Left kidney (tissue), 2 donors: ENCODE data around the gene NFATC4. TPM values are rescaled to one million over a fixed set of nuclear protein-coding genes. Genes with fewer than 3 reads are reported as not detected.
"Not testable (repeated sequence)": the region's sequence is repeated elsewhere in the genome, so short reads cannot be mapped to it uniquely, and the experiment has no call there.

ENCODE experiments used
- DNase-seq: peaks from one replicate; pipeline ENCODE4 v3.0.0-alpha.2; 2013
- polyA plus RNA-seq: library from polyadenylated mRNA; unstranded; fragments of 120-200 nt; gene quantifications from one replicate; pipeline ENCODE4 v1.2.1, GENCODE V29; 2013; ENCODE audit not compliant: insufficient read length

Gene NFATC4
- polyA plus RNA-seq, 1 donor, result 70.3 TPM

DNA sequence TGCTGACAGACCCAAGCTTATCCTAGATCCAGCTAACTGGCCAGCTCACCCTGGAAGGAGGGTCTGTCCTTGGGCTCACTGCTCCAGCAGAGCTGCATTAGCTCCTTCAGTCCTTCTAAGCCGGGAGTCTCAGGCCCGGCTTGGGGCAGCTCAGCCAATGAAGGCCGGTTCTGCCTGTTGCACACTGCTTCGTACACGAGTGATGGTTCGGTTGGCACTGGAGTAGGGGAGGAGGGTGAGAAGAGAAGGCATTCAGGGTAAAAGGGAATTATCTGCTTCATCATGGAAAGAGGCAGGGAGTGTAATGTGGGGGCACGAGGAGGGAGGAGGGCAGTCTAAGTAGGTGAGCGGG lies 30.2 kb upstream of the NFATC4 start:
- DNase-seq, result no peak

DNA sequence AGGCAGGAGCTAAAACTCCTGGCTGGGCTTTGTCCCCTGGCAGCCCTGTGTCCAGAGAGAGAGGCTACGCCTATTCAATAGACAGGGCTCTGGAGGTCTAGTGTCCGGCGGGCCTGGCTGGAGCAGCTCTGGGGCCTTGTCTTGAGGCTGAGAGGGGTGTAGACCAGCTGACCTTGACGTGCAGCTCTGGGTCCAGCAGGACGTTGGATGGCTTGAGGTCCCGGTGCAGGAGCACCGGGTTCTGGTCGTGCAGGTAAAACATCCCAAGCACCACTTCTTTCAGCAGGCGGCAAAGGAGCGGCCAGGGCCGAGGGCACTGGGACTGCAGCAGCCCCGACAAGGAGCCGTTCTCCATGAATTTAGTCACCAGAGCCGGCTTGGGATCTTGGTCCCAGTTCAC lies 29.1 kb upstream of the NFATC4 start:
- no peak for DNase-seq

DNA sequence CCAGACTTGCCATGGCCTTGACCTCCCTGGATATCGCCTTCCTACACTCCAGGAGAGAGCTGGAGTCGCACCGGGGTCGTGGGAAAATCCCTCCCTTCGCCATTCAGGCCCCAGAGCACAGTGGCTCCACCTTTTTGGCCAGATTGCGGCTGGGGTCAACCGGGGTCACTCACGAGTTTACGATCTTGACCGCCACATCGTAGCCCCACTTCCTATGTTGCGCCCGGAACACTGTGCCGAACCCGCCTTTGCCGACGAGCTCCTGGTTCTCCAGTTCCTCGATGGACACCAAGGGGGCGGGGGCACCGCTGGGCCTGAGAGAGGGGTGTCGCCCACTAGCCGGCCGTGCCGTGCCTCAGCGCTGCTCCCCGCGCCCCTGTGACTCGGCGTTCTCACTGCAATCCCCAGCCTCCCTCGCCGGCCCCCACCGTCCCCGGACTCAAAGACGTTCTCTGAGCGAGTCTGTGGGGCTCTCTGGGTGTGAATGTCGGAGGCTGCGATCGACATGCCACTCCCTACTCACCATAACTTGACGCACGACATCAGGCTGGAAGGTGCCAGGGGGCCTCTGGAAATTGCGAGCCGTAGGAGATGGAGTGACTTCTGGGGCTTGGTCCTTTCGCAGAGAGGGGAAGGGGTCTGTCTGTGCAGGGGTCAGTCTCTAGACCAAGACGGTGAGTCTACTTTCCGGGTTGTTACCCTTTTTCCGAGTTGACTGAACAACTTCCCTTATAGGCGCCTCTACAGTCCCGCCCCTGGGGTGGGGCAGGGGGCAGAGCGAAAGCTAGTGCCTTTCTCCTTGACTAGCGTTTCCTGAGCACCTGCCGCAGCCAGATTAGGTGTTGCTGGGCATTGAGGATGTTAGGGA lies 28.5 kb upstream of the NFATC4 start, which contains the start of gene RIPK3:
Gene RIPK3, minus strand, starts transcription at position 708 of the 868 bp plus-strand sequence. Its CDS starts 165 bp downstream, at position 543.
- no peak for DNase-seq

DNA sequence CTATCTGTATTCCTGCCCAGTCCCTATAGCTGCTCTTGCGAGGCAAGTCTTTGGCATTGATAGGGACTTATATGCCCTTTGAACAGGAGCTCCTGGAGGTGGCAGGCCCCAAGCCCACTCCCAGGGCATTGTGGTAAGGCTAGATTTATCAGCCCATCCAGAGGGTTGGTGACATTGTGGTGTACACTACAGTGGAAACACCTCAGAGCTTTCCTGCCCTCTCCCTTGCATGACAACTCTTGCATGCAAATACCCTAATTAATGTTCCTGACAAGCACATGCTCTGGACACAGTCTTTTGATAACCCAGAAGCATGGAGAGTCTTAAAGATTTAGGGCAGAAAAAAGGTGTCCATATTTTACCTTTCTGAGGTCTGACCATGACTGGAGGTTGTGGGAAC lies 27.4 kb upstream of the NFATC4 start:
- DNase-seq, result no peak

DNA sequence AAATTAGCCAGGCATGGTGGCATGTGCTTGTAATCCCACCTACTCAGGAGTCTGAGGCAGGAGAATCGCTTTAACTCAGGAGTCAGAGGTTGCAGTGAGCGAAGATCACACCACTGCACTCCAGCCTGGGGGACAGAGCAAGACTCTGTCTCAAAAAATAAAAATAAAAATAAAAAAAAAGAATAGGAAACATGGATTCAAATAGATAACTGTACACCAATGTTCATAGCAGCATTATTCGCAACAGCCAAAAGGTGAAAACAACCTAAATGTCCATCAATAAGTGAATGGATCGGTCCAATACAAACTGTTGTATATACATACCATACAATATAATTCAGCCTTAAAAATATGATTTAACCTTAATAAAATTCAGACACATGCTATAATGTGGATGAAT lies 25.1 kb upstream of the NFATC4 start:
- no peak for DNase-seq

DNA sequence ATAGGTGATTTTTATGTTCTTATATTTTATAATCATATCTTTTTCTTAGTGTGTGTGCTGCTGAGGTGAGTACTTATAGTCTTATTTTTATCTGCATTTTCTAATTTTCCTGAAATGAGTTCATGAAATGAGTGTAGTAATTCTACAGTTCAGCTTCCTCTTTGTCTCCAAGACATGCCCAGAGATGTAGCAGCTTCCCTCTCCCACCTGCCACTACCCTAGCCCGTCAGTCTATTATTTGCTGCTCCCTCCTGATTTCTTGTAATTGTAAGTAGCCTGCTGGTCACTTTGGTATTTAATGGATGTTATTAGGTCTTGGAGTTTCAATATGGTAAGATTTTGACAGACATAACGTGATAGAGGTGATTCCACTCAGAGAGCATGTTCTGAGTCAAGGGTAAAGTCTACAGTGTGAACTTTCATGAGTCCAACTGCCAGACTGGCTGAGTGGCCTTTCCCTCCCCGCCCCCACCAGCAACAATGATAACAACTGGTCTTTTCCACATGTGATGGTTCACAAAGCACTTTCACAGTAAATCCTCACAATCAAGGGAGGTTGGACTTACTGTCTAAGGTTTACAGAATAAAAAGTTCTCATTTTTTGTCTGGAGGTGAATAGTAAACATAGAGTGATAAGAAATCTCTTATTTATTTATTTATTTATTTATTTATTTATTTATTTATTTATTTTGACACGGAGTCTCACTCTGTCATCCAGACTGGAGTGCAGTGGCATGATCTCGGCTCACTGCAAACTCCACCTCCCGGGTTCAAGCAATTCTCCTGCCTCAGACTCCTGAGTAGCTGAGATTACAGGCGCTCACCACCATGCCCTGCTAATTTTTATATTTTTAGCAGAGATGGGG lies 24.0 kb upstream of the NFATC4 start:
- no peak for DNase-seq

DNA sequence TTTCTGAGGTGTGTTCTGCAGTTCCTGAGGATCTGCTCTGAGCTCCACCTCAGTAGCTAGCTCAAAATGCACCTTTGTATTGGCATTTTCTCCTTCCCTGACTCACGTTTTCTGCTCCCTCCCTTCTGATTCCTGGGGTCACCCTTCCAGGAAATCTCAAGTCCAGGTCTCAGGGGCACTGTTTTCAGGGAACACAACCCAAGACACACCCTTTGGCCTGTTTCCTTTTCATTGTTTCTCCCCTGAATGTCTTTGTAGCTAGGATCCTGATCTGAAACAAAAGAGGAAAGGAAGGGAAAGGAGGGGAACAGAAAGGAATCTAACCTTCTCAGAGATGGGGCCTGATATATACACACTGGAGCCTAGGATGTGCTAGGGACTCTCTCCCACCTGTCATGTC lies 20.9 kb upstream of the NFATC4 start:
- DNase-seq, result no peak

DNA sequence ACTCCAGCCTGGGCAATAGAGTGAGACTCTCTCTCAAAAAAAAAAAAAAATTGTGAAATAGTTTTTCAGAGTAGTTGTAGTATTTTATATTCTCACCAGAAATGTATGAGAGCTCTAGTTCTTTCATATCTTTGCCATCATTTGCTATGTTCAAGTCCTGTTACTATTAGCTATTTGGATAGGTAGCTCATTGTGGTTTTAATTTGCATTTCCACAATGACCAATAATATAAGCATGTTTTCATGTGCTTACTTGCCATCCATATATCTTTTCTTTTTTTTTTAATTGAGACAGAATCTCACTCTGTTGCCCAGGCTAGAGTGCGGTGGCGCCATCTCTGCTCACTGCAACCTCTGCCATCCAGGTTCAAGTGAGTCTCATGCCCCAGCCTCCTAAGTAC lies 19.8 kb upstream of the NFATC4 start:
- DNase-seq, result no peak

DNA sequence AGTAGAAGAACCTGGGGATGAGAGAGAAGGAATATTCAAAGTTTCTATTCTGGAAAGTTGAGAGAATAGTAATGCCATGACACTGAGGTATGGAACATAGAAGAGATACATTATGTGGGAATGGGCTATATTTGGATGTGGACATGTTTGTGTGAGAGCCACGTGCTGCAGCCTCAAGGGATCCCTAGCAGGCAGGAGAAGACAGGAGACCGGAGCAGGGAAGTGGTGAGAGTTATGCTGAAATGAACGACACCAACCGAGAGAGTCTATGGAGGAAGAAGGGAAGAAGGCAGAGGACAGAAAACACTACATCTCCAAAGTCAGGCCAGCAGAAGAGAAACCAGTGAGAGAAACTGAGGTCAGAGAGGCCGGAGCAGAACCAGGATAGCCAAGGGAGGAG lies 18.2 kb upstream of the NFATC4 start:
- no peak for DNase-seq

DNA sequence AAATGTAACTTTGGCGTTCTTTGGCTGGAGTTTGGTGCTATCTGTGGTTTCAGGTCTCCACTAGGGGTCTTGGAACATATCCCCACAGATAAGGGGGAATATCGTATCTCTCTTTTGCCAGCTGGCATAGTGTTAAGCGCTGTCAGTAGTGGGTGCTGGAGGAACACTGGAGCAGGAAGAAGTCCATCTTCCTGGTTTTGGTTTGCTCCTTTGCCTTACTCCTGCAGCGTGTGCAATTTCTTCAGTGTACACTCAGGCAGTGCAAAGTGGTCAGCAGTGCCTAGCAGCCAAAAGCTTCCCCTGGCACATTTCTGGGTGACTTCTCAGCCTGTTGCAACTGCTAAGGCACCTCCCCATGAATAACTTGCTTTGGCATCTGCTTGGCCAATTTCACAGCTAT lies 16.5 kb upstream of the NFATC4 start:
- DNase-seq, result no peak

DNA sequence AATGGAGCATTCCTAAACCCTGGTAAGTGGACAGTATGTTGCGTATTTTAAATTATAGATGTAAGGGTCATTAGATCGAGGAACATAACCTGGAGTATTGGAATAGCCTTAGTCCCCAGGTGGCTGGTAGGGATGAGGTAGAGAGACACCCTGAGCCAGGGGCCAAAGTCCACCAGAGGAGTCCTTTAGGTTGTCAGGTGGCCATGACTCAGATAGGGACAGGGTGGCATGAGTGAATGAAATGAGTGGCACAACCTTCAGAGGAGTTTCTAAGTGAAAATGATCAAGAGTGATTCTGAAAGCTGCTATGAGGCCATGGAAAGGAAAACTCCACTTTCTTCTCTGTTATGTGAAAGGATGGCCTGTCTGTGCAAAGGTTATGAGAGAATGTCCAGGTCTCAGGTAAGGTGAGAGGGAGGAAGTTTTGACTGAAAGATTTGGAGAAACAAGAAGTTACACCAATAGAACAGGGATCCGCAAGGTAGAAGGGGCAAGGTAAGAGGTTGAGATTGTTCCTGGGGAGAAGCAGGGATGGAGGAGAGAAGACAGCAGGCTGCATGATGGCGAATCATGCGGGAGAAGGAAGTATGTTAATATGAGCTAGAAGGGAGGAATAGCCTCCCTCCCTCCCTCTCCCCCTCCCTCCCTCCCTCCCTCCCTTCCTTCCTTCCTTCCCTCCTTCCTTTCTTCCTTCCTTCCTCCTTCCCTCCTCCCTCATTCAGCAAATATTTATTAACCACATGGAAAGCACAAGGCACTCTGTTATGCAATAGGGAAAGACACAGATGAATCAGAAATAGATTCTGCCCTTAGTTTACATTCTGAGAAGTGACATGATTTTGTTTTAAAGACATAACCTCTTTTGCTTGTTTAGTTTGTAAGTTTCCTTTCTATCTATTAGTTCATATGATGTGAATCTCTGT lies 14.2 kb upstream of the NFATC4 start:
- DNase-seq, result no peak

DNA sequence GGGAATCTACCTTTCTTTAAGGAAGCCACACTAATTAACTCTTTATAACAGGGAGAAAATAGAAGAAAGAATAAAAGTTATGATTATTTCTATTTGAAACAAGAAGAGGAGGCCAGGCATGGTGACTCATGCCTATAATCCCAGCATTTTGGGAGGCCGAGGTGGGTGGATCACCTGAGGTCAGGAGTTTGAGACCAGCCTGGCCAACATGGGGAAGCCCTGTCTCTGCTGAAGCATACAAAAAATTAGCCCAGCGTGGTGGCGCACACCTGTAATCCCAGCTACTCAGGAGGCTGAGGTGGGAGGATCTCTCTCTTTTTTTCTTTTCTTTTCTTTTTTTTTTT lies 13.5 kb upstream of the NFATC4 start:
- DNase-seq, result not testable (repeated sequence)

DNA sequence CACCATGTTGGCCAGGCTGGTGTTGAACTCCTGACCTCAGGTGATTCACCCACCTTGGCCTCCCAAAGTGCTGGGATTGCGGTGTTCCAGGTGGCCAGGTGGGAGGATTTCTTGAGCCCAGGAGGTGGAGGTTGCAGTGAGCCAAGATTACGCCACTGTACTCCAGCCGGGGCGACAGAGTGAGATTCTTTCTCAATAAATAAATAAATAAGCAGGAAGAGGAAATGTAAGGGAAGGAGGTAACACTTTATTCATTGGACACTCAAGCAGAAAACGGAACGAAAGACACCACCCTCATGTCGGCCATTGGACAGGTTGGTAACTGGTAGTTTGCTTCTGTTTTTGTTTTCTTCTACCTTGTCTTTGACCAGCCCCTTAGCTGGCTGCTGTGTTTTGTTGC lies 13.0 kb upstream of the NFATC4 start:
- DNase-seq, result no peak

DNA sequence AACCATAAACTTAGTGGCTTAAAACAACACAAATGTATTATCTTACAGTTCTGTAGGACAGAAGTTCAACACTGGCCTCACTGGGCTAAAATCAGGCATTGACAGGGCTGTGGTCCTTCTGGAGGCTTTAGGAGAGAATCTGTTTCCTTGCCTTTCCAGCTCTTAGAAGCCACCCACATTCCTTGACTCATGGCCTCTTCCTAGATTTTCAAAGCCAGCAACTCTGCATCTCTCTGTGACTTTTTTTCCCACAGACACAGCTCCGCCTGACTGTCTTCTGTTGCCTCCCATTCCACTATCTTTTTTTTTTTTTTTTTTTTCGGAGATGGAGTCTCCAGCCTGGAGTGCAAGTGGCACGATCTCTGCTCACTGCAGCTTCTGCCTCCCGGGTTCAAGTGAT lies 11.8 kb upstream of the NFATC4 start:
- no peak for DNase-seq

DNA sequence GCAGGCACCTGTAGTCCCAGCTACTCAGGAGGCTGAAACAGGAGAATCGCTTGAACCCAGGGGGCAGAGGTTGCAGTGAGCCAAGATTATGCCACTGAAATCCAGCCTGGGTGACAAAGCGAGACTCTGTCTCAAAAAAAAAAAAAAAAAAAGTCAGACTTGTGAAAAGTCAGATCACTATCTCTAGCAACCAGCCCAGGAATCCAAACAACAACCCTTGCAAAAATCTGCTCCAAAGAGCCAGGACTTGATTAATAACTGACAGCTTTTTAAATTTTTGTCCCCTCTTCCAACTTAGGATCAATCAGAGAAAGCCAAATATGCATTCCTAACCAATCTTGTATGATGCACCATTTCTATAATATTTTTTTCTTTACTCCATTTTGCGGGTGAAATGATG lies 7.7 kb upstream of the NFATC4 start:
- DNase-seq, result no peak

DNA sequence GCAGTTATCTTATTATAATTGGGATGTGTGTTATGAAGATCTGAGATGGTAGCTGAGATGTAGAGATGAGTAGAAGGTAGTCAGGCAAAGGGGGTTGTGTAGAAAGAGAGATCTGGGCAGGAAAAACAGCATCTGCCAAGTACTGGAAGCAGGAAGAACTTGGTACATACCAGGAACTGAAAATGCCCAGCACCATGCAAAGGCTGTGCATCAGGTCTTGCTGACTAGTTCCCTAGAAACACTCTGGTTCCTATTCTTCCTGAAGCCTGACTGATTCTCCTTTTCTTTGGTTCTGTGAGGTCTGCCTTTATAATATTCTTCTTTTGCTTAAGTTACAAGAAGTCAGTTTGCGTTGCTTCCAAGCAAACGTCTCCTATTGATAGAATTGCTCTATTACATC lies 6.7 kb upstream of the NFATC4 start:
- no peak for DNase-seq

DNA sequence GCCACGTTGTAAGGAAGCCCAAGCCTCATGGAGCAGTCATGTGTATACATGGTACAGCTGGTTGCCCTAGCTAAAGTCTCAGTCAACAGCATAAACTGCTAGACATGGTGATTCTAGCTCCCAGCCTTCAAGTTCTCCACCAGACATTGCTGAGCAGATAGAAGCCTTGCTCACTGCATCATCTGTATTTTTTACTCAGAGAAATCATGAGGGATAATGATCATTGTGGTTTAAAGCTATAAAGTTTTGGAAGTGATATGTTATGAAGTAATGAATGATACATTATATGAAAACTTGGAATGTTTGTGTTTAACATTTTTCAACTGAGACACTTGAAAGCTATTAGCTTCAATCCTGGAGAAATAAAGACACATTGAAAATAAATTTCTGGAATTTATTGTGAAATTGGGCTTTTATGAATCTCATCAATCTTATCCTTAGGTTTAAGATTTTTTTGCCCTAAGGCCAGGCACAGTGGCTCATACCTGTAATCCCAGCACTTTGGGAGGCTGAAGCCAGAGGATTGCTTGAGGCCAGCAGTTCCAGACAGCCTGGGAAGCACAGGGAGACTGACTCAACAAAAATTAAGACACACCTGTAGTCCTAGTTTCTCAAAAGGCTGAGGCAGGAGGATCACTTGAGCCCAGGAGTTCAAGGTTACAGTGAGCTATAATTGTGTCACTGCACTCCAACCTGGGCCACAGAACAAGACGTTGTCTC lies 5.6 kb upstream of the NFATC4 start:
- no peak for DNase-seq

DNA sequence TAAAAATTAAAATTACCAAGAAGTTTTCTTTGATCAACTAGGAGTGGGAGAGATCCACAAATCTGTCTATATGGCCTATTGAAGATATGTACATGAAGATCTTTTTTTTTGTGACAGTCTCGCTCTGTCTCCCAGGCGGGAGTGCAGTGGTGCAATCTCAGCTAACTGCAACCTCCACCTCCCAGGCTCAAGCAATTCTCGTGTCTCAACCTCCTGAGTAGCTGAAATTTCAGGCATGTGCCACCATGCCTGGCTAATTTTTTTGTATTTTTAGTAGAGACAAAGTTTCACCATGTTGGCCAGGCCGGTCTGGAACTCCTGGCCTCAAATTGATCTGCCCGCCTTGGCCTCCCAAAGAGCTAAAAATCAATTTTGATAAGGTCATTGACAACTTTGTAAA lies 4.6 kb upstream of the NFATC4 start:
- DNase-seq, result no peak

DNA sequence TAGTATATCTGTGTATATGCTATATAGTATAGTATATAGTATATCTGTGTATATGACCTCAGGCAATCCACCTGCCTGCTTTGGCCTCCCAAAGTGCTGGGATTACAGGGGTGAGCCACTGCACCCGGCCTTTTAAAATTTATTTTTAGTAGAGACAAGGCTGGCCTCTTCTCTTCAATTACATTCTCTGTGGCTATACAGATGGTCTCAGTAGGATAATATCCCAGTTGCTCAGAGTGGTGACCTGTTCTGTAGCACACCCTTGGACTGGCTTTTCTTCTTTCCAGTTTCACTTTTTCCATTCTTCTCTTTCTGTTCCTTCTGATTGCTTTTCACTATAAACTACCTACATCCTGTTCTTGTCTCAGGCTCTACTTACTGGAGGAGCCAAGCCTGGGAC lies 3.1 kb upstream of the NFATC4 start:
- DNase-seq, result no peak

DNA sequence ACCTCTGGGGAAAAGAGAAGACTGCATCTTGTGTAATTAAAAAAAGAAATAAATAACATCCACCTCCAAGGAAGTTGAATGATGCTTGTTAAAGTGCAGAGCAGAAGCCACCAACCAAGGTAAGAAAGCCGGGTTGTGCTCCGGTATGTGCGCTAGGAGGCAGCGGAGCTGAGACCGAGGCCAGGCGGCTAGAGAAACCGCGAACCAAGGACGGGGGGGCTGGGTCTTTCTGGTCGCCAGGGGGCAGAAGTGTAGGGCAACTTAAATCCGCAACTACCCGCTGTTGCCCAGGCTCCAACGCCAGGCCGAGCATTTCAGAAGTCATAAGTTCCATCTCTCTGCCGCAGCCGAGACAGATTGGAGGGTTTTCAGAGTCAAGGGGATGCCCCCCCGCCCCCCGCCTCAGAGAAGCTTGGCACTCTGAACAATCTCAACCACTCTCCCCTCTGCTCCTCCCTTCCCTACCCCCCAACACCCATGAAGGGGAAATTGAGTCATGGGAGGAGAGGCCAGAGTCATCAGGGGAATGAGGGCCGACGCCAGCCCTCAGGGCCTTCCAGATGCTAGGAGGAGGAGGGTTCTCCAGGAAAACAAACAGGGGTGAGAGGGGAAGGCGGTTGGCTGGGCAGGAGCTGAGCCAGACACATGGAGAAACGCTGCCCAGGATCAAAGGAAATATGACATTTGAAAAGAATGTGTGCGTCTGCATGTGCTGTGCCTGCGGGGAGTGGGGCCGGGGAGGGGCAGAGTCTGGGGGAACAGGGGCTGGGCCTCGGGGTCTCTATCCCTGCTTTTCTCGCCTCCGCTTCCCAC lies 2.2 kb upstream of the NFATC4 start:
- peak; percentile 86 for DNase-seq

DNA sequence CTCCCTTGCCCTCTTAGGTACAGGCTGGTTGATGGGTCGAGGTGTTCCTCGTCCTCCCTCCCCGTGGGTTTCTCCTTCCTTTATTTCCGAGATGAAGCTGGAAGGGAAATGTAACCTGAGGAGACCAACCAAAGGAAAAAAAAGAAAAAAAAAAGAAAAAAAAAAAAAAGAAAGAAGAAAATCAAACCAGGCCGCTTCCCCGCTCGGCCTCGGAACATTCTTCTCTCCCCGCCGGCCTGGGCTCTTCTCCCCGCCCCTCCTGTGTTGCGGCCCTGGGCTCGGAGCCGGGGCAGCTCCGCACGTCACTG lies 1.6 kb upstream of the NFATC4 start:
- no peak for DNase-seq
